NCI-H510A (cell line): ENCODE measurements around the gene EPS8L1.
A peak's percentile ranks its signal among the peaks of the same experiment; 100 is the strongest.

Source experiments
- DNase-seq: peaks from one replicate; lab custom pipeline; 2025; lab: John Stamatoyannopoulos, UW

The EPS8L1 gene

GRCh38 chr19:55115446-55116065, 39.9 kb downstream of the EPS8L1 start:
- no peak for DNase-seq

DNA sequence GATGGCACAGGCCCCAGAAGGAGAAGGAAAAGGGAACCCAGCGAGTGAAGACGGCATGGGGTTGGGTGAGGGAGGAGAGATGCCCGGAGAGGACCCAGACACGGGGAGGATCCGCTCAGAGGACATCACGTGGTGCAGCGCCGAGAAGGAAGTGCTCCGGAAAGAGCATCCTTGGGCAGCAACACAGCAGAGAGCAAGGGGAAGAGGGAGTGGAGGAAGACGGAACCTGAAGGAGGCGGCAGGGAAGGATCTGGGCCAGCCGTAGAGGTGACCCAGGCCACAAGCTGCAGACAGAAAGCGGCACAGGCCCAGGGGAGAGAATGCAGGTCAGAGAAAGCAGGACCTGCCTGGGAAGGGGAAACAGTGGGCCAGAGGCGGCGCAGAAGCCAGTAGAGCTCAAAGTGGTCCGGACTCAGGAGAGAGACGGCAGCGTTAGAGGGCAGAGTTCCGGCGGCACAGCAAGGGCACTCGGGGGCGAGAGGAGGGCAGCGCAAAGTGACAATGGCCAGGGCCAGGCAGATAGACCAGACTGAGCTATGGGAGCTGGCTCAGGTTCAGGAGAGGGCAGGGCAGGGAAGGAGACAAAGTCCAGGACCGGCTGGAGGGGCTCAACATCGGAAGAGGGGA, 40.7 kb downstream of the EPS8L1 start:
- DNase-seq = no peak

DNA sequence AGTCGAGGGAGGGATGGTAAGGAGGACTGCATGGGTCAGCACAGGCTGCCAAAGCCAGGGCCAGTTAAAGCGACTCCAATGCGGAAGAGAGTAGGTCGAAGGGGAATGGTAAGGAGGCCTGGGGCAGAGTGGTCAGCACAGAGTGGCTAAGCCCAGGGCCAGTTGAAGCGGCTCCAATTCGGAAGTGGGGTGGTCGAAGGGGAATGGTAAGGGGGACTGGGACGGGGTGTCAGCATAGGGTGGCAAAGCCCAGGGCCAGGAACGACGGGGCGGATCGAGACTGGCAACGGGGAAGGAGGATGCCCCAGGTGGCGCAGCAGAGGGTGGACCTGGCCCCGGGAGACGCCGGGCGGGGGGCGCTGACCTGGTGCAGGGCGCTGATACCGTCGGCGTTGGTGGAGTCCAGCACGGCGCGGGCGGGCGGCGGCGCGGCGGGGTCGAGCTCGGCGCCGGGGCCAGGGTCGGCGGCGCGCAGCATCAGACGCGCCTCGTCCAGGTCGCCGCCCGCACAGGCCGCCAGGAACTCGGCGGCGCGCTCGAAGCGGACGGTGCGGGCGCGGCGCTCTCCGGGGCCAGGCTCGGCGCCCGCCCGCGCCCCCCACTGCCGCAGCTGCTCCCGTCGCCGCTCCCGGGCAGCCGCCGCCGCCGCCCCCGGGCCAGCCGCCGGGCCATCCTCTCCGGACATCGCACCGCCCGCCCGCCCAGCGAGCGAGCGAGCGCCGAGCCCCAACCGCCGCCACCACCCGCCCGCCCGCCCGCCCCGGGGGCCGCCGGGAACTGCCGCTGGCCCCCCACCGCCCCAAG, 41.4 kb downstream of the EPS8L1 start, which contains the start of gene PPP1R12C:
TSS of gene PPP1R12C (minus strand) at position 779 of the 804 bp plus-strand sequence. CDS start at position 685, 94 bp downstream.
- no peak for DNase-seq

DNA sequence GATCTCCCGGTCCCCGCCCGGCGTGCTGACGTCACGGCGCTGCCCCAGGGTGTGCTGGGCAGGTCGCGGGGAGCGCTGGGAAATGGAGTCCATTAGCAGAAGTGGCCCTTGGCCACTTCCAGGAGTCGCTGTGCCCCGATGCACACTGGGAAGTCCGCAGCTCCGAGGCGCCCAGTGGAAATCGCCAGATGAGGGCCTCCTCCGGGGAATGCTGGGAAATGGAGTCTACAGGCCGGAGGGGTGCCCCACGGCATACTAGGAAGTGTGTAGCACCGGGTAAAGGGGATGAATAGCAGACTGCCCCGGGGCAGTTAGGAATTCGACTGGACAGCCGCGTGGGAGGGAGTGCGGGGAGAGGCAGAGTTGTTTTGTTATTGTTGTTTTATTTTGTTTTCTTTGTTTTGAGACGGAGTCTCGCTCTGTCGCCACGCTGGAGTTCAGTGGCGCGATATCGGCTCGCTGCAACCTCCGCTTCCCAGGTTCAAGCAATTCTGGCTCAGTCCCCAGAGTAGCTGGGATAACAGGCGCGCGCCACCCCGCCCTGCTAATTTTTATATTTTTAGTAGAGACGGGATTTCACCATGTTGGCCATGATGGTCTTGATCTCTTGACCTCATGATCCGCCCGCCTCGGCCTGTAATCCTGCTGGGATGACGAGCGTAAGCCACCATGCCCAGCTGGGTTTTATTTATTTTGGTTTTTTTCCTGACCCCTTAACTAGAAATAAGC, 42.2 kb downstream of the EPS8L1 start:
- peak; percentile 97 for DNase-seq

GRCh38 chr19:55118401-55118991, 42.8 kb downstream of the EPS8L1 start:
- no peak for DNase-seq

DNA sequence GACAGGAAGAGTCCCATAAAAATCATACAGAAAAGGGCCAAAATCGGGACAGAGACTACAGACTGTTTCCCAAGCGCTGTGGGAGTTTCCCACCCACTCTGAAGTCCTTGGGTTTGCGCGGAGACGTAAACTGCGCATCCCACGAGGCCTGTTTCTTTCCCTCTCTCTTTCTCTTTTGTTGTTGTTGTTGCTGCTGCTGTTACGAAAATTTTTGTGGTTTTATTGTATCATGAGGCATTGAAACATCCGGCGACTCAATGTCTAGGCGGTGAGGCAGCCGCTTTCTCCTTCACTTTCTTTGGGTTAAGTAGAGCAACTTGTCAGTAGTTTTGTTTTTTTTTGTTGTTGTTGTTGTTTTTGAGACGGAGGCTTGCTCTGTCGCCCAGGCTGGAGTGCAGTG, 43.4 kb downstream of the EPS8L1 start:
- no peak for DNase-seq

DNA sequence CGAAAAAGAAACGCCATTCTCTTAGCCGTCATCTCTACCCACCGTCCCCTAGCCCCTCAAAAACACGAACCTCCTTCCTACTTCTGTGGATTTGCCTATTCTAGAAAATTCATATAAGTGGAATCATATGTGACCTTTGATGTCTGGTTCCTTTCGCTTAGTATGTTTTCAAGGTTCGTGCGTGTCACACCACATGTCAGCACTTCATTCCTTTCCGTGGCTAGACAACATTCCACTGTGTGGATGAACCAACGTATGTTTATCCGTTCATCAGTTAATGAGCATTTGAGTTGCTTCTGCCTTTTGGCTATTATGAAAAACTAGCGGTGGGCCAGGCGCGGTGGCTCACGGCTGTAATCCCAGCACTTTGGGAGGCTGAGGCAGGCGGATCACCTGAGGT, 55.8 kb downstream of the EPS8L1 start:
- DNase-seq = no peak

DNA sequence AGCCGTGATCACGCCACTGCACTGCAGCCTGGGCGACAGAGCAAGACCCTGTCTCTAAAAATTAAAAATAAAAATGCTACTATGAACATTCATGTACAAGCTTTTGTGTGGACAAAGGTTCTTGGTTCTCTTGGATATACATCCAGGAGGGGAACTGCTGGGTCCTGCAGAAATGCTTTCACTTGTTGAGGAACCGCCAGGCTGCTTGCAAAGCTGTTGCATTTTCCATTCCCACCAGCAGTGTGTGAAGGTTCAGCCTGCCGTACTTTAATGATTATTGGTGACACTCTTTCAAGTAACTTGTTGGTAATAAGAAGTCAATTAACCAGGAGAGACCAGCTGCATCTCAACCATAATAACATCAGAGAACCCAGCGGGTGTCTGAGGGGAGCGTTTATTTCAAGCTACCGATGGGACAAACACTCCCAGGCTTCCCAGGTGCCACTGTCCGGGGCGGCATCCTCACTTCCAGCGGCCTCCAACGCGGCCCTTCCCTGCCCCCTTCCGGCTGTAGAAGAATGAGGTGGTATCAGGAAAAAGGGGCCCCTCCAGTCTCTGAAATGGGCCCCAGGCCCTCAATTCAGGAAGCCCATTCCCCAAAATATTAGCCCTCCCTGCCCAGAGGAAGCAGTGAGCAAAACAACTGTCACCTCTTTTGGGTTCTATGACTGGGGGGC, 56.9 kb downstream of the EPS8L1 start:
- DNase-seq = no peak

- no peak for DNase-seq
Observed at GRCh38 chr19:55133639-55134444, 58.2 kb downstream of the EPS8L1 start.

GRCh38 chr19:55134736-55135135, 59.1 kb downstream of the EPS8L1 start:
- no peak for DNase-seq

GRCh38 chr19:55136399-55137102, 60.9 kb downstream of the EPS8L1 start:
- no peak for DNase-seq
